ENCODE data around the gene ARHGEF10L.

The ARHGEF10L gene

DNA sequence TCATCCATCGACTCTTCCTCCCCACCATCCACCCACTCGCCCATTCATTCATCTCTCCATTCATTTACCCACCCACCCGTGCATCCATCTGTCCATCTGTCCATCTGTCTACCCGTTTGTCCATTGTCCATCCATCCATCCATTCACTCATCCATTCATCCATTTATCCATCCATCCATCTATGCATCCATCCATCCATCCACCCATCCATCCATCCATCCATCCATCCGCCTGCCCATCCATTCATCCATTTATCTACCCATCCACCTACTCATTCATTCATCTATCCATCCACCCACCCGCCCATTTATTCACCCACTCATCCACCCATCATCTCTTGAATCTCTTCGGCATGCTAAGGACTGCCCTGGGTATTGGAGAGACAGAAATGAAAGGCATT is 18.5 kb downstream of the ARHGEF10L start:
- no peak overlapping the region for H3K4me3 ChIP-seq (ENCODE audit: low read length)
- no peak overlapping the region for H3K27ac ChIP-seq (ENCODE audit: low read length)
- H3K36me3 ChIP-seq (ENCODE audit: insufficient read depth, low read depth, low read length) = no peaks in the 10 kb centered on the region
- no peaks in the 10 kb centered on the region for H3K27me3 ChIP-seq (ENCODE audit: insufficient read depth, low read length)
- peaks cover 16% of the 10 kb centered on the region for H3K4me1 ChIP-seq (ENCODE audit: insufficient read depth, low read length)
- H3K9me3 ChIP-seq (ENCODE audit: insufficient read depth, low read depth, low read length) = no peaks in the 10 kb centered on the region
- no peak overlapping the region for H3K9ac ChIP-seq (ENCODE audit: low read depth, low read length)

DNA sequence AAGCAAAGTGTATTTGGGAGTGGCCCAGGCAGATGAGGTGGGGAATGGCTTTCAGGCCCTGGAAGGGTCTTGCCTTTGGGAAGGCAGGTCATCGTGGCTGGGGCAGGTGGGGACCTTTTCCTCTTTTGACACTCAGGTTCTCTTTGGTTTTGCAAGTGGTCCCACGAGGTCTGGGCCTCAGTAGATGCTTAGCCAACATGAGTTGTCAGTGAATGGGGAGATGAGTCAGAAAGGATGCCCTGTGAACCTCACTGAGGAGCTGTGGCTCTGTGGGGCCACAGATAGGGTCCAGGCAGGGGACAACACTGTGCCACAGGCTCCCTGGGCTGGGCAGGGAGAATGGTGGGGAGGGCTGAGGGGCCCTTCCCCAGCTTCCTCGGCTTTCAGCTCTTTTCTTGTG is 19.0 kb downstream of the ARHGEF10L start:
- H3K36me3 ChIP-seq (ENCODE audit: insufficient read depth, low read depth, low read length) = no peaks in the 10 kb centered on the region
- H3K27ac ChIP-seq (ENCODE audit: low read length) = no peak overlapping the region
- H3K4me1 ChIP-seq (ENCODE audit: insufficient read depth, low read length) = peaks cover 16% of the 10 kb centered on the region
- H3K27me3 ChIP-seq (ENCODE audit: insufficient read depth, low read length) = no peaks in the 10 kb centered on the region
- H3K9me3 ChIP-seq (ENCODE audit: insufficient read depth, low read depth, low read length) = no peaks in the 10 kb centered on the region
- no peak overlapping the region for H3K4me3 ChIP-seq (ENCODE audit: low read length)
- no peak overlapping the region for H3K9ac ChIP-seq (ENCODE audit: low read depth, low read length)

GRCh38 chr1:17558954-17559614 is 19.6 kb downstream of the ARHGEF10L start:
- Histone ChIP-seq H3K27ac (ENCODE audit: low read length) (no peak overlapping the region), H3K27me3 (ENCODE audit: insufficient read depth, low read length) (no peaks in the 10 kb centered on the region), H3K36me3 (ENCODE audit: insufficient read depth, low read depth, low read length) (no peaks in the 10 kb centered on the region), H3K4me3 (ENCODE audit: low read length) (no peak overlapping the region), H3K4me1 (ENCODE audit: insufficient read depth, low read length) (peaks cover 16% of the 10 kb centered on the region), H3K9me3 (ENCODE audit: insufficient read depth, low read depth, low read length) (no peaks in the 10 kb centered on the region), H3K9ac (ENCODE audit: low read depth, low read length) (0 out of 2 replicates have a peak overlapping the region, but pooled peaks have one; percentile 11)

DNA sequence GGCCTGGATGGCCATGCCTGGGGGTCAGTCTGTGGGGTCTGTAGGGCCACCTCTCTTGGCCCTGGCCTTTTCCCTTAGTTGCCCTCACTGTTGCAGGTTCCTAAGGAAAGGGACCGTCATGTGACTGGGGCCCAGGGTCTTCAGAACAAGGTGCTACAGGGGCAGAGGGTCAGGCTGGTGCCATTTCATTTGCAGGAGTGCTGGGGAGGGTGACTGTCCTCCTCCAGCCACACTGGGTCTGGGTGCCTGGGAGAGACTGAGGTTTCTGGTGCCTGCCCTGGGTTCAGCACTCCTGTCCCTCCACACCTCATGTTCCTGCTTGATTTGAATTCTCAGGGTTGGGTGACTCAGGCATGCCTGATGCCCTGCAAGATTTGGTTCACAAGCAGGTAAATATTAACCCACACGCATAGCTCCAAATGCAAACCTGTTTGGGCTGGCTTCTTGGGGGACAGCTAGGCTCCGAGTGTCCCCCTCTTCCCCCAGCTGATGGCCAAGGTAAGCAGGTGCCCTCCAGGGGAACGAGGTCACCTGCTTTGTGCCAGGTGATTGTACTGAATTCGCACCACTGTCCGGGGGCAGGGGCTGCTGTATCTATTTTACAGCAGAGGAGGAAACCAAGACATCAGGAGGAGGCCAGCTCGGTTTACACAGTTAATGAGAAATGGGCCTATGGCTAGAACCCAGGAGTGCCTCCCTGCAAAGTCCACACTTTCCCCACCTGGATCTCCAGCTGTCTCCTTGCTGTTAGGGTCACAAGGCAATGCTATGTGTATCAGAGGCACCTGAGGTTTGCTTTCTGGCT is 20.3 kb downstream of the ARHGEF10L start:
- Histone ChIP-seq H3K27me3 (ENCODE audit: insufficient read depth, low read length) (no peaks in the 10 kb centered on the region), H3K4me3 (ENCODE audit: low read length) (no peak overlapping the region), H3K9me3 (ENCODE audit: insufficient read depth, low read depth, low read length) (no peaks in the 10 kb centered on the region), H3K36me3 (ENCODE audit: insufficient read depth, low read depth, low read length) (no peaks in the 10 kb centered on the region), H3K9ac (ENCODE audit: low read depth, low read length) (0 out of 2 replicates have a peak overlapping the region, but pooled peaks have one; percentile 11), H3K27ac (ENCODE audit: low read length) (no peak overlapping the region), H3K4me1 (ENCODE audit: insufficient read depth, low read length) (peaks cover 22% of the 10 kb centered on the region)

- Histone ChIP-seq H3K4me1 (ENCODE audit: insufficient read depth, low read length) (peaks cover 36% of the 10 kb centered on the region), H3K4me3 (ENCODE audit: low read length) (no peak overlapping the region), H3K9me3 (ENCODE audit: insufficient read depth, low read depth, low read length) (no peaks in the 10 kb centered on the region), H3K9ac (ENCODE audit: low read depth, low read length) (no peak overlapping the region), H3K27me3 (ENCODE audit: insufficient read depth, low read length) (no peaks in the 10 kb centered on the region), H3K36me3 (ENCODE audit: insufficient read depth, low read depth, low read length) (no peaks in the 10 kb centered on the region), H3K27ac (ENCODE audit: low read length) (no peak overlapping the region)
These were observed 21.7 kb downstream of the ARHGEF10L start for GRCh38 chr1:17561247-17561548.

- peaks cover 37% of the 10 kb centered on the region for H3K4me1 ChIP-seq (ENCODE audit: insufficient read depth, low read length)
- H3K36me3 ChIP-seq (ENCODE audit: insufficient read depth, low read depth, low read length) = no peaks in the 10 kb centered on the region
- H3K9me3 ChIP-seq (ENCODE audit: insufficient read depth, low read depth, low read length) = no peaks in the 10 kb centered on the region
- no peak overlapping the region for H3K9ac ChIP-seq (ENCODE audit: low read depth, low read length)
- H3K4me3 ChIP-seq (ENCODE audit: low read length) = no peak overlapping the region
- no peaks in the 10 kb centered on the region for H3K27me3 ChIP-seq (ENCODE audit: insufficient read depth, low read length)
- peak overlapping the region; percentile 8 for H3K27ac ChIP-seq (ENCODE audit: low read length)
These were observed 22.1 kb downstream of the ARHGEF10L start for GRCh38 chr1:17561561-17561985.

GRCh38 chr1:17562375-17562774 is 22.9 kb downstream of the ARHGEF10L start:
- Histone ChIP-seq H3K9me3 (ENCODE audit: insufficient read depth, low read depth, low read length) (no peaks in the 10 kb centered on the region), H3K27me3 (ENCODE audit: insufficient read depth, low read length) (no peaks in the 10 kb centered on the region), H3K4me1 (ENCODE audit: insufficient read depth, low read length) (peaks cover 37% of the 10 kb centered on the region), H3K9ac (ENCODE audit: low read depth, low read length) (no peak overlapping the region), H3K4me3 (ENCODE audit: low read length) (no peak overlapping the region), H3K27ac (ENCODE audit: low read length) (peak overlapping the region; percentile 8), H3K36me3 (ENCODE audit: insufficient read depth, low read depth, low read length) (no peaks in the 10 kb centered on the region)

DNA sequence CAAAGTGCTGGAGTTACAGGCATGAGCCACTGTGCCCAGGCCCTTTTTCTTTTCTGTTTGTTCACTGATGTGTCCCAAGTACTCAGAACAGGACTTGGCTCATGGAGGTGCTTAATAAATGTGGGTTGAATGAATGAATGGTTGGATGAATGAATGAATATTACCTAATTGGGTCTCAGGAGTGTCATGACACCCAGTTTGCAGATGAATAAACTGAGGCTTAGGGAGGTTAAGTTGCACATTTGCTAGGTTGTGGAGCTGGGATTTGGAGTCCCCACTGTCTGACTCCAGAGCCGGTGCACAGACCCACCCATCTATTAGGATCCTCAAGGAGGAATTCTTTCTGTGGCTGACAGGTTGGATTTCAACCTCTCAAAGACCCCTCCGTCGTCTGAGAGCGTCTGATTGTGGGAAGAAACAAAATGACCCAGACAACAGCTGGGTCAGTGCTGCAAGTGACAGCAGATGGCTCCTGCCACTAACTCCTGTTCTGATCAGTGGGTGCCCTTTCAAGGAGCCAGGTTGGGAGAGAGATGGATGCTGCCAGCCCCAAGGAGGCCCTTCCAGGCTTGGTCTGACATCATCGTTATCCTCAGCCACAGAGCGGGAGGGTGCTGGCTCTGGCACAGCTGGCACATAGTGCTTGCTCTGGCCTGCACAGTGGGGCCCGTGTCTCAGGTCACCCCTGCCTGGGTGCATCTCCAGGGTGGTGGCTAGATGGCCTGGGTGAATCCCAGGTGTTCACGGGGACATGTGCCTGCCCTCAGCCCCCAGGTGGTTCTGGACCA is 24.2 kb downstream of the ARHGEF10L start:
- Histone ChIP-seq H3K9ac (ENCODE audit: low read depth, low read length) (no peak overlapping the region), H3K4me1 (ENCODE audit: insufficient read depth, low read length) (peaks cover 34% of the 10 kb centered on the region), H3K4me3 (ENCODE audit: low read length) (no peak overlapping the region), H3K9me3 (ENCODE audit: insufficient read depth, low read depth, low read length) (no peaks in the 10 kb centered on the region), H3K36me3 (ENCODE audit: insufficient read depth, low read depth, low read length) (no peaks in the 10 kb centered on the region), H3K27me3 (ENCODE audit: insufficient read depth, low read length) (no peaks in the 10 kb centered on the region), H3K27ac (ENCODE audit: low read length) (no peak overlapping the region)

DNA sequence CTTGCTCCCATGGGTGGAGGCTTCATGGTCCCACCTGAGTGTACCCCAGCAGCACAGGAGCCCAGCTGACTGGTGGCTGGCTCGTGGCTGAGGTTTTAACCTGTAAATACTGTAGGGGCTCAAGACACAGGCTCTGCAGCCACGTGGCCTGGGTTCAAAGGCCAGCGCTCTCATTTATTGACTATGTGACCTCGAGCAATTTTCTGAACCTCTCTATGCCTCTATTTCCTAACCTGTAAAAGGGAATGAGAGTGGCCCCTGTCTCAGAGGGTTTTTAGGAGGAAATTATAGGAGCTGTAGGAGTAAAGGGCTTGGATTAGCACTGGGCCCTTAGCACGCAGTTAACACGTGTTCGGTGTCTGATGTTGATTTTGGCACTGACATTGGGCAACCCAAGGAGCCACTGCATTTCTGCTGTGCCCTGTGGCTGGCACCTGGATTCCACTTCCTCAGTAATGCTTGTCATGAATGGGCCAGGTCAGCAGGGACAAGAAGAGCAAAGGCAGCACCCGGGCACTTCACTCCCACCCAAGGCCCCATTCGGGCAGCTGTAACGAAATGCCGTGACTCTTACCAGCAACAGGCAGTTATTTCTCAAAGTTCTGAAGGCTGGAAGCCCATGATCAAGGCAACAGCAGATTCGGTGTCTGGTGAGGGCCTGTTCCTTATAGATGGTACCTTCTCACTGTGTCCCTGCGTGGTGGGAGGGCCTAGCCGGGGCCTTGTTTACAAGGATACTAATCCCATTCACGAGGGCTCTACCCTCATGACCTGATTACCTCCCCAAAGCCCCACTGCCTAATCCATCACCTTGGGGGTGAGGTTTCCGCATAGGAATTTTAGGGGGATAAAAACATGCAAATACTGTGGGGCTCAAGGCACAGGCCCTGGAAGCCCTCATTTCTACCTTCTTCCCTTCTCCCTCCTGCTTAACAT is 25.2 kb downstream of the ARHGEF10L start:
- Histone ChIP-seq H3K27me3 (ENCODE audit: insufficient read depth, low read length) (no peaks in the 10 kb centered on the region), H3K9me3 (ENCODE audit: insufficient read depth, low read depth, low read length) (no peaks in the 10 kb centered on the region), H3K9ac (ENCODE audit: low read depth, low read length) (peak overlapping the region; percentile 38; the same call in 1 of the 2 replicates), H3K36me3 (ENCODE audit: insufficient read depth, low read depth, low read length) (no peaks in the 10 kb centered on the region), H3K4me1 (ENCODE audit: insufficient read depth, low read length) (peaks cover 37% of the 10 kb centered on the region), H3K27ac (ENCODE audit: low read length) (no peak overlapping the region), H3K4me3 (ENCODE audit: low read length) (peak overlapping the region; percentile 39; the same call in 1 of the 2 replicates)

DNA sequence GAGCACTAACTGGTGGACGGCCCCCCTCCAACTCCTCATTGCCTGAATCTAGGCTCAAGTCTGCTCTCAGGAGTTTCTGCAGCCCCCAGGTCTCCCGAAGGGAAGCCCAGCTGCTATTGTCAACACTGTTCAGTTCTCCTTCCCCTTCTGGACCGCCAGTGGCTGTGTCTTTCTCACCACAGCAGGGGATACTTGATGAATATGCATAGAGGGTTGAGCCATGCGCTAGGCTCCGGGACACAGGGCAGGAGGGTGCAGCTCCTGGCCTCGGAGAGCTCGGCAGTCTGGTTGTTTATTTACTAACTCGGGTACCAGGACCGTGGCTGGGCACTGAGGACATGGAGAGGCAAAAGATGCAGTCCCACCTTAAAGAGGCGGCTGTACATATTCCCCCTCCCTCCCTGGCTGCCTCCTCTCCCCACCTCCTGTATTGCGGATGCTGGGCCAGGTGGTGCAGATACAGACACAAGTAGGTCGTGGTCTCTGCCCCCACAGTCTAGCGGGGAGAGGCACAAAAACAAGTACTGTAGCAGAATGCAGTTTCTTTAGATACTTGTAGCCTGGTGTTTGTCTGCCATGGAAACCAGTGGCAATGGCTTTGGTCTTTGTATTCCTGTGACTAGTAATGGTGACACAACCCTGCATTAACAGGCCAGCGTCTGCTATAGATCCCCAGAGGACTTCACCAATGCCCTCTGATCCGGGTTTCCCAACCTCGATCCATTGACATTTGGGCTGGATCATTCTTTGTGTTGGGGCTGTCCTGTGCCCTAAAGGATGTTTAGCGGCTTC is 26.2 kb downstream of the ARHGEF10L start:
- Histone ChIP-seq H3K27ac (ENCODE audit: low read length) (no peak overlapping the region), H3K9me3 (ENCODE audit: insufficient read depth, low read depth, low read length) (no peaks in the 10 kb centered on the region), H3K36me3 (ENCODE audit: insufficient read depth, low read depth, low read length) (no peaks in the 10 kb centered on the region), H3K9ac (ENCODE audit: low read depth, low read length) (peak overlapping the region; percentile 38; the same call in 1 of the 2 replicates), H3K27me3 (ENCODE audit: insufficient read depth, low read length) (no peaks in the 10 kb centered on the region), H3K4me1 (ENCODE audit: insufficient read depth, low read length) (peaks cover 42% of the 10 kb centered on the region), H3K4me3 (ENCODE audit: low read length) (peak overlapping the region; percentile 39; the same call in 1 of the 2 replicates)

Measured in iPS-20b (cell line).